Activated CD4-positive, alpha-beta T cell treated with anti-CD3 and anti-CD28 coated beads, Interleukin-2, amount 10 ng/mL, durations not matched to agents 24 days and 14 days (primary cell): ENCODE measurements around the gene CD86. TPM values are rescaled to one million over a fixed set of nuclear protein-coding genes. Genes with fewer than 3 reads are reported as not detected.

Experiments
- DNase-seq: peaks from one replicate; pipeline ENCODE4 v3.0.0; 2022
- H3K27ac Mint-ChIP-seq: one replicate; pipeline ENCODE4 v1.8.0; 2022; ENCODE audit warnings: mild to moderate bottlenecking, mixed read lengths
- H3K27me3 Mint-ChIP-seq: one replicate; pipeline ENCODE4 v1.8.0; 2022; ENCODE audit warnings: mixed read lengths
- H3K36me3 Mint-ChIP-seq: one replicate; pipeline ENCODE4 v1.8.0; 2022; ENCODE audit warnings: low read depth, mild to moderate bottlenecking, mixed read lengths
- H3K4me1 Mint-ChIP-seq: one replicate; pipeline ENCODE4 v1.8.0; 2021; ENCODE audit warnings: mixed read lengths
- H3K4me3 Mint-ChIP-seq: one replicate; pipeline ENCODE4 v1.8.0; 2022; ENCODE audit warnings: mild to moderate bottlenecking, moderate library complexity, mixed read lengths
- H3K9me3 Mint-ChIP-seq: one replicate; pipeline ENCODE4 v1.8.0; 2021; ENCODE audit warnings: mixed read lengths
- intact Hi-C: fragments of 100-400 bp; cut with micrococcal nuclease; formaldehyde crosslinking; loops from one replicate; pipeline ENCODE4 v1.15.1; 2023
- total RNA-seq: library from RNA; stranded (reverse); gene quantifications from 2 replicates; pipeline ENCODE4 v1.2.3, GENCODE V29; 2022

The CD86 gene
- total RNA-seq, 1 donor from 2014 or later = 1.4 TPM

DNA sequence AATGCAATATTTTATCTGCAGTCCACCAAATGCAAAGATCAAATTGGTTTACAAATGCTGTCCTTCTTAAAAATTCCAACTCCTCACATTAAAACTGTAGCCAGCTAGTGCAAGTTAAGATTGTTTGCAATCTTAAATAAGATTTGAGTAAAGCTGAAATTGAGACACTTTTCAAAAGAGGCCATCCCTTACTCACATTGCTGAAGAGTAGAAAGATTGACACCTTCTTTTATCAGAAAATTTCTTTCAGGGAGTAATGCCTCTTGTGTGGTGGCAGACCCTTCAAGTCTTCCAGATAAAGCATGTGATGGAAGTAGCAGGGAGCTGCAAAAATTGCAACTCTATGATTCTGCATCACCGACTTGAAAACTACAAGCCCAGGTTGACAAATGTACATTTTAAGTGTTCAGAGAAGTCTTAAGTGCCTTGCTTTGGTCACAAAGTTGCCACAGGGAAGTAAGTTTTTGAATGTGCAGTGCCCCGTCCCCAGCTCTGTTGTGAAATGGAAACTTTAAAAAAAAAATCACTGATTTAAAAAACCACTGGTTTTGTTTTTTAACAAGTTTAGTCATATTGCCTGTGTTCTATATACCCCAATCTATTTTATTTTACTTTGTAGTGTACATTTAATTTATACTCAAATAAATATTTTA is 12.6 kb downstream of the CD86 start:
- no peak overlapping the region for H3K27ac Mint-ChIP-seq
- peaks cover 4% of the 10 kb centered on the region for H3K4me1 Mint-ChIP-seq
- intact Hi-C loops = no loop called here
- no peaks in the 10 kb centered on the region for H3K36me3 Mint-ChIP-seq
- peaks cover 6% of the 10 kb centered on the region for H3K9me3 Mint-ChIP-seq
- H3K4me3 Mint-ChIP-seq = no peak overlapping the region
- no peak for DNase-seq
- H3K27me3 Mint-ChIP-seq = peaks cover 2% of the 10 kb centered on the region

DNA sequence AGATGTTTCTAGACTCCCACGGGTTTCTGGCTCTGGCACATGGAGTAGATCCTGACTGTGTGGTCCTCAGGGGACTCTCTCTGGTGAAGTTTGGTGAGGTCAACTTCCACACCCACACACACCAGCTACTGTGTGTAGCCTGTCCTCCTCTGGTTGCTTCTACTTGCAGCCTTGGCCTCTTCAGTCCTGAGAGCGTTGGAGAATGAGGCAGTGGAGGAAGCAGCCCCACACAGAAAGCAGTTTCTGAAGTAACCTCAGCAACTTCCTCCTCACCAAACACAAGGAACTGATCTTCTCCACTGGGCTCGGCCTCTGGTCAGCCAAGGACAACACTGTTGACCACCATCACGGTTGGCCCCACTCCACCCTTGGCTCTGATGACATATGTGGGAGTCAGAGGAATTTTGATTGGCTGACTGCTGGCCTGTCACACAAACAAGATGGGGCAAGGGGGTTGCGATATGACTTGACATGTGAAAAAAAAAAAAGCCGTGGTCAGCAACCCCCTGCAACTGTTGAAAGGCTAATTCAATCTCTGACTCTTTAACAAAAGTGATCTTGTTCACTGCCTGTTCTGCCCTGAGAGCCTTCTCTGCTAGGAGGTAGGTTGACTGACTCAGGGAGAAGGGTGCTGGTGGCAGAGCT is 19.6 kb downstream of the CD86 start:
- Mint-ChIP-seq H3K4me1 (peaks cover 35% of the 10 kb centered on the region), H3K27me3 (no peaks in the 10 kb centered on the region), H3K27ac (peak overlapping the region; percentile 76), H3K4me3 (peak overlapping the region; percentile 53), H3K36me3 (peaks cover 2% of the 10 kb centered on the region), H3K9me3 (peaks cover 9% of the 10 kb centered on the region)
- intact Hi-C loops = loop anchor here (2.0 kb wide), 1 partner anchor 60 kb away; no protein-coding TSS in a partner anchor
- peak; percentile 78 for DNase-seq

DNA sequence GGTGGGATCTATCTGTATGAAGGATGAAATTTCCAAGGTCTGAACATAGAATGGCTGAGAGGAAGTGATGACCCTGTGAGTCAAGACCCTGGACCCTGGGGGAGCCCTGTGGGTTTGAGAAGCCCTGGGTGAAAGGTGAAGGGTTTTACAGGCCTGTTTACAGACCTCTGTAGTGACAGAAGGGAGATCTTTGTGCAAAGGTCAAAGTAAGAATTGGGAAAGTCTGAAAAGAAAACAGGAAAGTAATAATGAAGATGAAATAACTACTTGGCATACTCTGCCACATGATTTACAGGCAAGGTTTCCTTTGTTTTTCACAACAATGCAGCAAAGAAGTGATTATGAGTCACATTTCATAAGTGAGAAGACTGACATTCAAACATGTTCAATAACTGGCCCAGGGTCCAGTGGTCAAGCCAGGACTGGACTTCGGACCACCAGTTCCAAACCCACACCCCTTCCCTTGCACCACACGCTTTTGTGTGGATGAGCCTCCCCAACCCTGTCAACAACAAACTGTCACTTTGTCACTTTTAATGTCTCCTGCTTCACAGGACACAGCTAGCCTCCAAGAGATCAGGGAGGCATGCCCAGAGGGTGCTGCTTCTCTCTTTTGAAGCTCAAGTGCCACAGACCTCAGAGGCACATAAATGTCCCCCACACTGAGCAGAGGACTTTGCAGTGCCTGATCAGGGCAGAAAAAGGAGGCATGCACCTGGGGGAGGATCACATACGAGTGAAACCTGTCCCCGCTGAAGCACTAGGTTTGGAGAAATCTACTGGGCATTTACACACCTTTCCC is 21.5 kb downstream of the CD86 start:
- peaks cover 3% of the 10 kb centered on the region for H3K27me3 Mint-ChIP-seq
- peaks cover 44% of the 10 kb centered on the region for H3K4me1 Mint-ChIP-seq
- peaks cover 3% of the 10 kb centered on the region for H3K9me3 Mint-ChIP-seq
- H3K36me3 Mint-ChIP-seq = peaks cover 2% of the 10 kb centered on the region
- intact Hi-C loops = loop anchor here (1.0 kb wide), 1 partner anchor 16 kb away; no protein-coding TSS in a partner anchor
- peak; percentile 66 for DNase-seq
- H3K27ac Mint-ChIP-seq = peak overlapping the region; percentile 78
- H3K4me3 Mint-ChIP-seq = peak overlapping the region; percentile 20

DNA sequence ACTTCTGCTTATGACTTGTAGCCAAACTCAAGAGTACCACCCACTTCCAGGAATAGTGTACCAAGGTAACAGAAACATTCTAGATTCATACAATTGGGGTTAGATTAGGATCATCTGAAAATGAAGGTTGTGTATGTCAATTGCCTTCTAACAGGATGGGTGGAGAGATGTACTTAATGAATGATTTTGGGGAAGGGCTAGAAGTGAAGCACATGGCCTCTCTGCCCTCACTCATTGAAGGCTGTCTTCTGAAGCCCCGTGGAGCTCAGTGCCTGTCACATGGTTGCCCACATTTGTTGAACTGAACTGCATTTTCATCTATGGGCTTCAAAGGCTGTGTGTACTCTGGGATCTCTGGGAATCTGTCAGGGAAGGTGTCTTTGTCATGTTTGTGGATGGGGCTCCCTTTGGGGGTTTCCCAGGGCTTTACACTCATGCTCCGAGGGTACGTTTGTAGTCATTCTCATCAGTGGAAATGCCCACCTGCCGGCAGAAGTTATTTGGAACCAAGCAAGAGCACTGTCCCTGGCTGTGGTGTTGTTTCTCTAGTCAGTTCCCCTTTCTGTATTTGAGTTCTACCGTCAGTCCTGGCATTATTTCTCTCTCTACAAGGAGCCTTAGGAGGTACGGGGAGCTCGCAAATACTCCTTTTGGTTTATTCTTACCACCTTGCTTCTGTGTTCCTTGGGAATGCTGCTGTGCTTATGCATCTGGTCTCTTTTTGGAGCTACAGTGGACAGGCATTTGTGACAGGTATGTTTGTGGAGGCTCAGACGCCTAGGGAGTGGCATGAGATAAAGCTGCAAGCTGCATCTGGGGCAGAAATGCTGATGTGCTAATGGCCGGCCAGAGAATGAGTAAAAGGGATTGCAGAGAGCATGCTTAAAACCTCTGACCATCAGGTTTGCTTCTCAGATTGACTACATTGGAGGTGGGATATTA is 22.4 kb downstream of the CD86 start:
- Mint-ChIP-seq H3K36me3 (peaks cover 2% of the 10 kb centered on the region), H3K9me3 (peaks cover 3% of the 10 kb centered on the region), H3K27me3 (peaks cover 3% of the 10 kb centered on the region), H3K27ac (peak overlapping the region; percentile 78), H3K4me3 (peak overlapping the region; percentile 6), H3K4me1 (peaks cover 52% of the 10 kb centered on the region)
- intact Hi-C loops = no loop called here
- peak; percentile 65 for DNase-seq

DNA sequence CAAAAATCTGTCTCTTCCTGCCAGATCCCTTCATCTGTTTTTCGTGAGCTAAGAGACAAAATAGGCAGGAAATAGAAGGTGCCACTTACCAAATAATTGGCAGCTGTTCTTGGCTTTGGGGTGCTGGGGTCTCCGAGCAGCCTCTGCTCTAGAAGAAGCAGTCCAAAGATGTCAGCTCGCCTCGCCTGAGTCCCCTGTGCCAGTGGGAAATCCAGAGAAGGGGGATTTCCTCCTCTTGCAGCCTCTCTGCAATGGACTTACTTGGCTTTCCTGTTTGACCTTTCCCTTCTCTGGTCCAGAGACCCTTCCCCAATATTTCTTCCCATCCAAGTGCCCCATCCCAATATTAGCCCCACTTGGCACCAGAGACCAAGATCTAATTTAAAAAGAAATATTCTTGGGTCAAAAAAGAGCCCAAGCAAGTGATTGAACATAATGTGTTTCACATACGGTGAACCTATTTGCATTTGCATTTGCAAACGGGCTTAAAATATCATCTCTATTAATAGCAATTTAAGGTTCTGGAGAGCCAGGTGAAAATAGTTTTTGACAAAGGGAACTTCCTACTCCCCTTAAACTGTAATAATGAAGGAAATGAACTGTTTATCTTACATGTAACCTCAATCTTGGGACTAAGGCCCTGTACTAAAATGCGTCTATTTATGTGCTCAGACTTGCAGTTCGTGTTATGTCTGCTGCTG is 23.2 kb downstream of the CD86 start:
- H3K36me3 Mint-ChIP-seq = no peaks in the 10 kb centered on the region
- H3K27me3 Mint-ChIP-seq = peaks cover 3% of the 10 kb centered on the region
- peak overlapping the region; percentile 78 for H3K27ac Mint-ChIP-seq
- intact Hi-C loops = no loop called here
- H3K4me1 Mint-ChIP-seq = peaks cover 52% of the 10 kb centered on the region
- DNase-seq = peak; percentile 55
- H3K9me3 Mint-ChIP-seq = no peaks in the 10 kb centered on the region
- peak overlapping the region; percentile 47 for H3K4me3 Mint-ChIP-seq

DNA sequence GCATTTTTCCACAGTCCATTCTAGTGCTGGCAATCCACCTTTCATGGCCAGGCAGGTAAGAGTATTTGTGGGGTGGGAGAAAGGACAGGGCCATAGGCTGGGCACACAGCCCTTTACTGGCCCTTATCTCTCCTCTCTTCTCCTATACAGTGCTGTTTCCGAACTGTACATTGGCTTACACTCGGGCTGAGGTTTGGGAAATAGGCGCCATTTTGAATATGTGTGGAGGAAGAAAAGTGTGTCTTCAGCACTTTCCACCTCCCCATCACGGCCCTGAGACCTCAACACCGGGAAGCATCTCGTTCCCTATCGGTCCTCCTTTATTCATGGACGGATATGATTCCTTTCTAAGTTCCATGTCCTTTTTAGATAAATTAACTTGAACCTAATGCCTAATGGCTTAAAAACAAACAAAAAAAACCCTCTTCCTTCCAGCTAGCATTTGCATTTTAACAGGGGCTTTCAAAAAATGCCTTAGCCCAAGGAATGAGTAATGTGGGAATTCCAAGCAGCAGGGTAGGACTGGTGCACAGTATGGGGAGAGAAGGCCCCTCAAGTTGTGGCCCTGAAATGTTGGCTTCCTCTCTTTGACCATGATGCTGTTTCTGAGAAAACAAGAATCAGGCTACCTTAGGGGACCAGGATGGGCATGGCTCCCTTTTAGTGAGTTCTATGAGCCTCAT is 24.5 kb downstream of the CD86 start:
- Mint-ChIP-seq H3K27ac (no peak overlapping the region), H3K4me1 (peaks cover 49% of the 10 kb centered on the region), H3K27me3 (peaks cover 3% of the 10 kb centered on the region), H3K9me3 (no peaks in the 10 kb centered on the region), H3K4me3 (no peak overlapping the region), H3K36me3 (no peaks in the 10 kb centered on the region)
- peak; percentile 43 for DNase-seq
- intact Hi-C loops = no loop called here

DNA sequence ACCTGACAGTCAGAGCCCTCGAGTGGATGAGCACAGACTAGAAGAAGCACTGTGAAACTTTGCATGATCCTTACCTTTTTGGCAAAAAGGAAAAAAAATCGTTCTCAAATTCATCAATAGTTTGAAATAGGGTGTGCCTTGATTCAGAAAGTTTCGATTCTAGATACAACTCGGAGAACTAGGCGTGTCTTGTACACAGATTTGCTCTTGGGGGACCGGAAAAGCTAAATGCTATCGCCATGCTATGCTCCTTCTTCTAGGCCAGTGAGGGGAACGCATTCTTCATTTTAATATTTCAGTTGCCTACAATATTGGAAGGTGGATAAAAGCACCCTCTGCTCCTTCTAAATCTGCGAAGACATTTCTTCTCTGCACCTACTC is 25.0 kb downstream of the CD86 start:
- Mint-ChIP-seq H3K27me3 (peaks cover 3% of the 10 kb centered on the region), H3K4me1 (peaks cover 45% of the 10 kb centered on the region), H3K36me3 (no peaks in the 10 kb centered on the region), H3K27ac (no peak overlapping the region), H3K4me3 (no peak overlapping the region), H3K9me3 (no peaks in the 10 kb centered on the region)
- intact Hi-C loops = no loop called here
- peak; percentile 46 for DNase-seq

DNA sequence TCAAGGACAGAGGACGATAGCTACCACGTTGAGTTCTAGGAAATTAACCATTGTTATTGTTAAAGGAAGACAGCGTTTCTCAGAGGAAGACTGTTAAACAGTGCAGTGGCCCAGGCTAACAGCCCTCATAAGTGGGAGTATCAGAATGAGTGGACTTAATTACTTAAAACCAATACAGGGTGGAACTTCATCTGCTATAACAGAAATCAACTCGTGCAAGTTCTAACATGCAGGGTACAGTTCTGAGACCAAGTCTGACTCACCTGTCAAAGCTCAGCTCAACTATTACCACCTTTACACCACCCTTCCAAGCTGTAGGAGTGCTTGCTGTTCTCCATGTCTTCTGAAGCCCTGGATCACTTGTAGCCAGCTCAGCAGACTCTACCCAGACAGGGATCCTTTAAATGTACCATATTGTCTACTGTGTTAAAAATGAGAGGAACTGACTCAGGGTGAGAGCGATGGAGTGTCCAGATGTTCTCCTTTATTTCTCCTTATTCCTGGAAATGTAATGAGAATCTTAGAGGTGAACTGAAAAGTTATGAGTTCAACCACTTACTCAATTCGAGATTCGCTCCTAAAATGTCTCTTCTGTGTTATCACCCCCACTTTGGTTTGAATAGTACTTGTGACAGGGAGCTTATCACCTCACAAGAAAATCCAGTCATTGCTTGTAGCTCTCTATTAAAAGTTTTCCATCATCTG is 26.5 kb downstream of the CD86 start:
- no peak overlapping the region for H3K4me3 Mint-ChIP-seq
- no peak overlapping the region for H3K27ac Mint-ChIP-seq
- intact Hi-C loops = no loop called here
- H3K4me1 Mint-ChIP-seq = peaks cover 43% of the 10 kb centered on the region
- H3K36me3 Mint-ChIP-seq = no peaks in the 10 kb centered on the region
- H3K27me3 Mint-ChIP-seq = peaks cover 3% of the 10 kb centered on the region
- no peaks in the 10 kb centered on the region for H3K9me3 Mint-ChIP-seq
- no peak for DNase-seq

DNA sequence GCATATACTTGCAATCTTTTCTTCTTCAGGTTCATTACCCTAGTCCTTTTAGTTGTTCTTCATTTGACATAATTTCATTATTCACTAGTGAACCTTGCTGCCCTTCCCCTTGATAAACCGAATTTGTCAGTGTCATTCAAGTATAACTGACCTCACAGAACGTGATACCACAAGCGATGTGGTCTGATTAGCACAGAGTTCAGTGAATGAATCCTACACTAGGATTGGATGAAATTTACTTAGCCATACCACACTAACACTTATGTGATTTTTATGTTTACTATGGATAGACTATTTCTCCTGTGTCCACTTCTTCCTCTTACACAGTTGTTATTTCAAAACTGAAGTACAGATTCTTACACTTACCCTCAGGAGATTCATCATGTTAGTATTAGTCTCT is 27.2 kb downstream of the CD86 start:
- no peak for DNase-seq

DNA sequence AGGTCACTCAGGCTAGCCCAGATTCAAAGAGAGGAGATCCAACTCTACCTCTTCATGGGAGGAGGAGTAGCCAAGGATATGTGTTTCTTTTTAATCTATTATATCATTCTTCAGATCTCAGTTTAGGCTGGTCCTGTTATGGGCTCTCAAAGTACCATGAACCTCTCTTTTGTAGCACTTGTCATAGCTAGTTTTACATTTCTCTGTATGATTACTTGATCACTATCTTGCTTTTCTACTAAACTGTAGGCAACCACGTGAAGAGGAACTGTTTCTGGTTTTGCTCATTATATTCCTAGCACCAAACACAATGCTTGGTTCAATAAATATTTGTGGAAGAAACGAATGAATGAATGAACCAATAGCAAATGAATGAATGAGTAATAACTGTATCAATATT is 29.6 kb downstream of the CD86 start:
- peaks cover 29% of the 10 kb centered on the region for H3K4me1 Mint-ChIP-seq
- DNase-seq = no peak

More for the DNA sequence above, 27.2 kb downstream of the CD86 start:
- peaks cover 37% of the 10 kb centered on the region for H3K4me1 Mint-ChIP-seq
- H3K27ac Mint-ChIP-seq = peak overlapping the region; percentile 4
- peaks cover 3% of the 10 kb centered on the region for H3K27me3 Mint-ChIP-seq
- no peaks in the 10 kb centered on the region for H3K9me3 Mint-ChIP-seq
- no peak overlapping the region for H3K4me3 Mint-ChIP-seq
- intact Hi-C loops = no loop called here
- no peaks in the 10 kb centered on the region for H3K36me3 Mint-ChIP-seq

DNA sequence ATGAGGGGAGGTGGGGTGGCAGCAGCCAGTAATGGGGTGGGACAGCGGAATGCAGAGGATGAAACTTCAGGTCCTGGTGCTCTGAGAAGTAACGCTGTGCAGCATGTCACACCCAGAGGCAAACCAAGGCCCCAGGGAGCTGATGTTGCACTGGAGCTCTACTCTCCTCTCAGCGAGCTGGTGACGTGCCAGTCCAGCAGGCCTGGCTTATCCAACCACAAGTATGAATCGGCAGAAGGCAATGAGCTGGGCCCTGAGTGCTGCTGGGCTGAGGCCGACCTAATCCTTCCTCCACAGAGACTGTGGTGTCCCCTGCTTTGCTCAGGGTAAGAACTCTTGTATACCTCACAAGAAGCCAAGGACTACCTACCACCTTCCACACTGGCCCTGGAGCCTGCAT is 30.5 kb downstream of the CD86 start:
- H3K4me1 Mint-ChIP-seq = peaks cover 25% of the 10 kb centered on the region

More for the DNA sequence above, 29.6 kb downstream of the CD86 start:
- H3K27me3 Mint-ChIP-seq = peaks cover 3% of the 10 kb centered on the region
- no peak overlapping the region for H3K27ac Mint-ChIP-seq
- H3K4me3 Mint-ChIP-seq = no peak overlapping the region
- intact Hi-C loops = no loop called here
- H3K36me3 Mint-ChIP-seq = no peaks in the 10 kb centered on the region
- H3K9me3 Mint-ChIP-seq = no peaks in the 10 kb centered on the region

DNA sequence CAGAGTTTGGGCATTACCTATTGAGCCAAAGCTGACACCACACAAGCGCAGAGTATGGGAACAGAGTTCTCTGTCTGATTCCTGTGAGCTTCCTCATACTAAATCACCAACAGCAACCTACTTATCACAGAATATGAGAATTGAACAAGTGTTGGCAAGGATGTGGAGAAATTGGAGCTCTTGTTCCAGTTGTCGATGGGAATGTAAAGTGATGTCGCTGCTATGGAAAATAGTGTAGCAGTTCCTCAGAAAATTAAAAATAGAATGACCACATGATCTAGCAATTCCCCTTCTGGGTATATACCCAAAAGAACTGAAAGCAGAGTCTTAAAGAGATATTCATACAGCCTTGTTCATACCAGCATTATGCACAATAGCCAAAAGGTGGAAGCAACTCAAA is 33.4 kb downstream of the CD86 start:
- Mint-ChIP-seq H3K4me1 (peaks cover 31% of the 10 kb centered on the region), H3K27me3 (no peaks in the 10 kb centered on the region), H3K27ac (no peak overlapping the region), H3K36me3 (no peaks in the 10 kb centered on the region), H3K9me3 (no peaks in the 10 kb centered on the region), H3K4me3 (no peak overlapping the region)
- no peak for DNase-seq
- intact Hi-C loops = no loop called here

More for the DNA sequence above, 30.5 kb downstream of the CD86 start:
- intact Hi-C loops = no loop called here
- DNase-seq = no peak
- Mint-ChIP-seq H3K4me3 (no peak overlapping the region), H3K27ac (peak overlapping the region; percentile 14), H3K27me3 (peaks cover 3% of the 10 kb centered on the region), H3K36me3 (no peaks in the 10 kb centered on the region), H3K9me3 (no peaks in the 10 kb centered on the region)
